ENCODE measurements around the gene RMND5B. TPM values are rescaled to one million over a fixed set of nuclear protein-coding genes. Genes with fewer than 3 reads are reported as not detected.

RMND5B gene
- total RNA-seq, 1 experiment from 2014 or later, result 24.1 TPM

- Histone ChIP-seq H4K20me1 (ENCODE audit: insufficient read depth) (no peaks in the 10 kb centered on the region), H3K9ac (ENCODE audit: low read length) (peak within 1 kb of the TSS; percentile 87), H3K27me3 (ENCODE audit: insufficient read depth, low read length) (no peaks in the 10 kb centered on the region), H2AFZ (ENCODE audit: low read depth, low read length, poor library complexity, severe bottlenecking) (peak within 1 kb of the TSS; percentile 60), H3K79me2 (ENCODE audit: insufficient read depth, low read length) (peaks cover 33% of the 10 kb centered on the region), H3K27ac (ENCODE audit: low read depth, low read length) (peak within 1 kb of the TSS; percentile 51), H3K9me2 (ENCODE audit: insufficient read depth) (no peaks in the 10 kb centered on the region), H3K4me1 (ENCODE audit: control insufficient read depth in 1 of 2, insufficient read depth in 2 of 2, low read length in 2 of 2) (peaks cover 14 to 21% of the 10 kb centered on the region in 2 experiments; a peak in 3 of 4 replicates), H3K36me3 (ENCODE audit: control insufficient read depth in 1 of 2, insufficient read depth in 2 of 2, low read length in 2 of 2) (peaks cover 10 to 20% of the 10 kb centered on the region in 2 experiments; a peak in 3 of 4 replicates), H3K4me3 (replicated peaks in 1 of 2; ENCODE audit: low read depth in 1 of 2, low read length in 2 of 2) (peak within 1 kb of the TSS; percentile 78 to 86), H3K4me2 (ENCODE audit: low read length) (peak within 1 kb of the TSS; percentile 78), H3K9me3 (ENCODE audit: control insufficient read depth in 1 of 2, insufficient read depth in 1 of 2, low read depth in 1 of 2, low read length in 2 of 2) (no peaks in the 10 kb centered on the region)
- no TSS peak for BruUV-seq (replicated peaks)
- DNase-seq (ENCODE audit: low read depth, low spot score) (peak; percentile 98), ATAC-seq (peak; percentile 95)
- ChIA-PET CTCF (interaction anchor here (1.1 to 1.9 kb wide), 3 partner anchors 9 to 78 kb away, joined by 3 to 11 read pairs (median 7); no protein-coding TSS in a partner anchor), RAD21 (ENCODE audit: low non-redundant PET in 1 of 2, low total read pairs in 2 of 2, uncharacterized antibody in 2 of 2, unreplicated experiment in 2 of 2) (interaction anchor here in 1 of 2 experiments (1.0 kb wide), 1 partner anchor 78 kb away, joined by 5 read pairs; no protein-coding TSS in a partner anchor), POLR2A (interaction anchor here (0.7 to 1.7 kb wide), 5 partner anchors 13 to 89 kb away, joined by 3 to 5 read pairs (median 4); partner anchors contain the start of gene HNRNPAB)
- intact Hi-C loops (cut with micrococcal nuclease), result loop anchor here (5.0 kb wide), 1 partner anchor 551 kb away; the partner anchor contains the start of gene B4GALT7
- TF ChIP-seq EGR1 (IDR thresholded peaks at IDR 0.05; ENCODE audit: low read depth) (0 out of 2 replicates have a peak, but pooled peaks have one; percentile 28), CBX3 (IDR thresholded peaks at IDR 0.05; ENCODE audit: low read depth) (no peak), MAX (IDR thresholded peaks at IDR 0.05) (peak; percentile 98), ZNF274 (IDR thresholded peaks at IDR 0.05; ENCODE audit: low read depth, low read length) (no peak), ELF1 (IDR thresholded peaks at IDR 0.05; ENCODE audit: borderline replicate concordance, low read depth) (no peak; the same call in 1 of the 2 replicates), JUND (IDR thresholded peaks at IDR 0.05) (no peak), EZH2phosphoT487 (IDR thresholded peaks at IDR 0.05; ENCODE audit: borderline replicate concordance) (no peak), RAD21 (IDR thresholded peaks at IDR 0.05; ENCODE audit: low read depth) (no peak), SIN3A (IDR thresholded peaks at IDR 0.05; ENCODE audit: low read depth) (no peak; the same call in 1 of the 2 replicates), EZH2 (IDR thresholded peaks at IDR 0.05) (no peak), FOSL1 (IDR thresholded peaks at IDR 0.05; ENCODE audit: low read depth) (no peak), REST (IDR thresholded peaks at IDR 0.05; ENCODE audit: low read depth) (no peak), POLR2AphosphoS5 (IDR thresholded peaks at IDR 0.05; ENCODE audit: low read depth, low read length) (peak; percentile 68), SP1 (IDR thresholded peaks at IDR 0.05; ENCODE audit: low read depth) (peak; percentile 99), ZFX (IDR thresholded peaks at IDR 0.05) (no peak), ZBTB33 (IDR thresholded peaks at IDR 0.05; ENCODE audit: extremely low read depth, insufficient replicate concordance, low read length) (peak; percentile 85), TCF7L2 (IDR thresholded peaks at IDR 0.05; ENCODE audit: borderline replicate concordance, extremely low read depth, insufficient read depth, insufficient read length) (peak; percentile 15), CTCF (IDR thresholded peaks at IDR 0.05 in 2 of 3, conservative IDR thresholded peaks at IDR 0.05 in 1 of 3; ENCODE audit: borderline replicate concordance in 1 of 3, insufficient read depth in 1 of 3, low read depth in 2 of 3, low read length in 2 of 3) (no peak)
Observed at GRCh38 chr5:178153530-178154340, 22.9 kb downstream of the RMND5B start, which contains the start of gene NHP2. NHP2 (minus strand) TSS chr5:178153885; CDS start chr5:178153817, 68 bp downstream.

Measured in HCT116 (cell line).